CD4-positive, alpha-beta memory T cell (primary cell): ENCODE measurements around the gene KDM2A. TPM values are rescaled to one million over a fixed set of nuclear protein-coding genes. Genes with fewer than 3 reads are reported as not detected.
"Not testable (repeated sequence)": the region's sequence is repeated elsewhere in the genome, so short reads cannot be mapped to it uniquely, and the experiment has no call there.

Experiments used
- CTCF ChIA-PET: fragments of 350-600 bp; sonication (Branson Sonifier 250); formaldehyde crosslinking; loops from one replicate; lab custom pipeline; 2021; ENCODE audit warnings: inconsistent platforms; ENCODE audit not compliant: partially characterized antibody; lab: Charles Lee
- POLR2A ChIA-PET: fragments of 350-600 bp; sonication (Branson Sonifier 250); formaldehyde crosslinking; loops from one replicate; lab custom pipeline; 2021; ENCODE audit not compliant: partially characterized antibody; lab: Charles Lee
- DNase-seq, 5 donors: peaks; one replicate each; pipeline versions ENCODE4 v3.0.0 to v3.0.0-alpha.2; 2020 to 2022; ENCODE audit warnings: mixed read lengths in 1 of 5
- H3K27ac ChIP-seq: one replicate; pipeline ENCODE4 v1.7.0; 2013; ENCODE audit warnings: low read depth, low read length
- H3K27me3 ChIP-seq: 2 replicates; pipeline ENCODE4 v1.7.0; 2013; ENCODE audit warnings: mild to moderate bottlenecking, low read length, moderate library complexity; ENCODE audit not compliant: insufficient read depth
- H3K36me3 ChIP-seq: 2 replicates; pipeline ENCODE4 v1.7.0; 2013; ENCODE audit warnings: mild to moderate bottlenecking, low read length, moderate library complexity; ENCODE audit not compliant: insufficient read depth
- H3K4me1 ChIP-seq: 2 replicates; pipeline ENCODE4 v1.7.0; 2013; ENCODE audit warnings: mild to moderate bottlenecking, low read length, moderate library complexity; ENCODE audit not compliant: insufficient read depth
- H3K4me3 ChIP-seq, 2 donors: one replicate each; pipeline ENCODE4 v1.7.0; 2013; ENCODE audit warnings: low read length in 2 of 2, mild to moderate bottlenecking in 1 of 2
- H3K9me3 ChIP-seq, 2 donors: one replicate each; pipeline ENCODE4 v1.7.0; 2013; ENCODE audit warnings: low read length in 2 of 2, control low read depth in 1 of 2; ENCODE audit not compliant: control insufficient read depth in 1 of 2
- H3K27ac Mint-ChIP-seq, 7 donors: one replicate each; pipeline ENCODE4 v1.8.0; 2020 to 2021; ENCODE audit warnings: mixed read lengths in 7 of 7, mild to moderate bottlenecking in 6 of 7, inconsistent platforms in 3 of 7, moderate library complexity in 3 of 7
- H3K27me3 Mint-ChIP-seq, 2 donors: one replicate each; pipeline ENCODE4 v1.8.0; 2020 to 2021; ENCODE audit warnings: mixed read lengths in 2 of 2
- H3K36me3 Mint-ChIP-seq, 2 donors: one replicate each; pipeline ENCODE4 v1.8.0; 2020 to 2021; ENCODE audit warnings: mixed read lengths in 2 of 2, inconsistent platforms in 1 of 2, mild to moderate bottlenecking in 1 of 2
- H3K4me1 Mint-ChIP-seq, 4 donors: one replicate each; pipeline ENCODE4 v1.8.0; 2020 to 2021; ENCODE audit warnings: mixed read lengths in 4 of 4, mild to moderate bottlenecking in 1 of 4
- H3K4me3 Mint-ChIP-seq, 8 donors: one replicate each; pipeline ENCODE4 v1.8.0; 2020 to 2021; ENCODE audit warnings: mixed read lengths in 8 of 8, mild to moderate bottlenecking in 7 of 8, moderate library complexity in 6 of 8, inconsistent platforms in 3 of 8
- H3K9me3 Mint-ChIP-seq, 8 donors: one replicate each; pipeline ENCODE4 v1.8.0; 2020 to 2021; ENCODE audit warnings: mixed read lengths in 8 of 8, mild to moderate bottlenecking in 5 of 8, inconsistent platforms in 3 of 8, moderate library complexity in 1 of 8
- intact Hi-C: fragments of 100-400 bp; cut with micrococcal nuclease; formaldehyde crosslinking; loops from one replicate; pipeline ENCODE4 v1.15.1; 2023
- polyA plus RNA-seq, 2 donors: library from polyadenylated mRNA; unstranded; fragments of 300-500 nt; fragmentation: Illumina TruSeq; gene quantifications; one replicate each; pipeline ENCODE4 v1.2.3, GENCODE V29; 2021
- total RNA-seq, 2 experiments: library from RNA; stranded (reverse); gene quantifications; one replicate each; pipeline ENCODE4 v1.2.3, GENCODE V29; 2021

The KDM2A gene
- total and polyA plus RNA-seq, 4 experiments from 2014 or later: 14.0 to 200 (median 105) TPM

- Histone ChIP-seq H3K9me3 (no peaks in the 10 kb centered on the region), H3K27ac (no peak overlapping the region), H3K36me3 (peaks cover 10% of the 10 kb centered on the region), H3K4me1 (no peaks in the 10 kb centered on the region), H3K27me3 (no peaks in the 10 kb centered on the region), H3K4me3 (no peak overlapping the region)
- peak overlapping the region in 1 of 7 donors; percentile 17 for H3K27ac Mint-ChIP-seq
- DNase-seq: no peak
- ChIA-PET CTCF (no interaction called here), POLR2A (interaction anchor here (0.7 kb wide), 1 partner anchor 41 kb away, joined by 3 read pairs; no protein-coding TSS in a partner anchor)
- H3K4me3 Mint-ChIP-seq: no peak overlapping the region
- intact Hi-C loops: no loop called here
- H3K27me3 Mint-ChIP-seq: no peaks in the 10 kb centered on the region
- peaks cover 0 to 11% (median 3%) of the 10 kb centered on the region in 4 donors for H3K4me1 Mint-ChIP-seq
- no peaks in the 10 kb centered on the region for H3K9me3 Mint-ChIP-seq
- H3K36me3 Mint-ChIP-seq: peaks cover 12 to 27% of the 10 kb centered on the region in 2 donors
These were observed 80.7 kb downstream of the KDM2A start for GRCh38 chr11:67199751-67200150.

- POLR2A ChIA-PET: no interaction called here
- H3K27ac Mint-ChIP-seq: peak overlapping the region in 2 of 7 donors; percentile 47 to 71
These were observed 83.0 kb downstream of the KDM2A start for GRCh38 chr11:67202028-67202427.

GRCh38 chr11:67204822-67205221, 85.8 kb downstream of the KDM2A start:
- Mint-ChIP-seq H3K27ac (peak overlapping the region in 1 of 7 donors; percentile 17), H3K4me3 (no peak overlapping the region), H3K27me3 (no peaks in the 10 kb centered on the region), H3K4me1 (peaks cover 0 to 4% (median 2%) of the 10 kb centered on the region in 4 donors), H3K36me3 (peaks cover 22 to 34% of the 10 kb centered on the region in 2 donors), H3K9me3 (no peaks in the 10 kb centered on the region)
- ChIA-PET CTCF (interaction anchor here (1.0 to 1.6 kb wide), 2 partner anchors 19 to 28 kb away, joined by 3 to 4 read pairs; no protein-coding TSS in a partner anchor), POLR2A (no interaction called here)
- Histone ChIP-seq H3K27ac (no peak overlapping the region), H3K27me3 (no peaks in the 10 kb centered on the region), H3K9me3 (no peaks in the 10 kb centered on the region), H3K4me1 (no peaks in the 10 kb centered on the region), H3K4me3 (no peak overlapping the region), H3K36me3 (peaks cover 14% of the 10 kb centered on the region)
- no peak for DNase-seq
- intact Hi-C loops: no loop called here

More at GRCh38 chr11:67202028-67202427, 83.0 kb downstream of the KDM2A start:
- Histone ChIP-seq H3K27ac (no peak overlapping the region), H3K4me3 (no peak overlapping the region), H3K27me3 (no peaks in the 10 kb centered on the region), H3K36me3 (peaks cover 10% of the 10 kb centered on the region), H3K9me3 (no peaks in the 10 kb centered on the region), H3K4me1 (no peaks in the 10 kb centered on the region)
- DNase-seq: no peak
- no peaks in the 10 kb centered on the region for H3K27me3 Mint-ChIP-seq
- H3K4me1 Mint-ChIP-seq: peaks cover 0 to 7% (median 2%) of the 10 kb centered on the region in 4 donors
- H3K4me3 Mint-ChIP-seq: no peak overlapping the region
- no peaks in the 10 kb centered on the region for H3K9me3 Mint-ChIP-seq
- peaks cover 22 to 31% of the 10 kb centered on the region in 2 donors for H3K36me3 Mint-ChIP-seq
- CTCF ChIA-PET: no interaction called here
- intact Hi-C loops: no loop called here

GRCh38 chr11:67209222-67209621, 90.2 kb downstream of the KDM2A start:
- H3K9me3 ChIP-seq, POLR2A ChIA-PET, DNase-seq, H3K4me1 ChIP-seq, H3K4me3 Mint-ChIP-seq, H3K27me3 ChIP-seq, H3K4me3 ChIP-seq, H3K9me3 Mint-ChIP-seq, CTCF ChIA-PET, H3K27me3 Mint-ChIP-seq, H3K4me1 Mint-ChIP-seq, H3K27ac Mint-ChIP-seq, intact Hi-C loops, H3K27ac ChIP-seq: not testable (repeated sequence)
- H3K36me3 Mint-ChIP-seq: peaks cover 31 to 48% of the 10 kb centered on the region in 2 donors
- peaks cover 21% of the 10 kb centered on the region for H3K36me3 ChIP-seq

- peaks cover 31 to 60% of the 10 kb centered on the region in 2 donors for H3K36me3 Mint-ChIP-seq
- Histone ChIP-seq H3K4me3 (no peak overlapping the region), H3K9me3 (no peaks in the 10 kb centered on the region), H3K36me3 (peaks cover 35% of the 10 kb centered on the region), H3K4me1 (no peaks in the 10 kb centered on the region), H3K27me3 (no peaks in the 10 kb centered on the region), H3K27ac (no peak overlapping the region)
- intact Hi-C loops: no loop called here
- no peaks in the 10 kb centered on the region for H3K9me3 Mint-ChIP-seq
- POLR2A ChIA-PET: no interaction called here
- no peak for DNase-seq
- CTCF ChIA-PET: no interaction called here
- H3K27ac Mint-ChIP-seq: peak overlapping the region in 3 of 7 donors; percentile 62 to 79 (median 65)
- H3K4me3 Mint-ChIP-seq: no peak overlapping the region
- no peaks in the 10 kb centered on the region for H3K27me3 Mint-ChIP-seq
- peaks cover 0 to 6% (median 1%) of the 10 kb centered on the region in 4 donors for H3K4me1 Mint-ChIP-seq
These were observed 92.8 kb downstream of the KDM2A start for GRCh38 chr11:67211656-67212436.

GRCh38 chr11:67213178-67213621, 94.1 kb downstream of the KDM2A start:
- peaks cover 0 to 6% (median 1%) of the 10 kb centered on the region in 4 donors for H3K4me1 Mint-ChIP-seq
- Histone ChIP-seq H3K27me3 (no peaks in the 10 kb centered on the region), H3K27ac (no peak overlapping the region), H3K9me3 (no peaks in the 10 kb centered on the region), H3K4me3 (no peak overlapping the region), H3K36me3 (peaks cover 34% of the 10 kb centered on the region), H3K4me1 (no peaks in the 10 kb centered on the region)
- ChIA-PET CTCF (no interaction called here), POLR2A (no interaction called here)
- intact Hi-C loops: no loop called here
- H3K27ac Mint-ChIP-seq: no peak overlapping the region
- H3K36me3 Mint-ChIP-seq: peaks cover 34 to 60% of the 10 kb centered on the region in 2 donors
- DNase-seq: no peak
- H3K27me3 Mint-ChIP-seq: no peaks in the 10 kb centered on the region
- H3K4me3 Mint-ChIP-seq: no peak overlapping the region
- no peaks in the 10 kb centered on the region for H3K9me3 Mint-ChIP-seq

- Mint-ChIP-seq H3K36me3 (peaks cover 25 to 59% of the 10 kb centered on the region in 2 donors), H3K27me3 (no peaks in the 10 kb centered on the region), H3K4me1 (peaks cover 6 to 13% (median 9%) of the 10 kb centered on the region in 4 donors), H3K4me3 (no peak overlapping the region), H3K27ac (peak overlapping the region in 1 of 7 donors; percentile 50), H3K9me3 (no peaks in the 10 kb centered on the region)
- Histone ChIP-seq H3K4me3 (no peak overlapping the region), H3K4me1 (peaks cover 9% of the 10 kb centered on the region), H3K27me3 (no peaks in the 10 kb centered on the region), H3K9me3 (no peaks in the 10 kb centered on the region), H3K36me3 (peaks cover 40% of the 10 kb centered on the region), H3K27ac (no peak overlapping the region)
- CTCF ChIA-PET: no interaction called here
- intact Hi-C loops: no loop called here
- POLR2A ChIA-PET: interaction anchor here (2.1 kb wide), 1 partner anchor 12 kb away, joined by 12 read pairs; no protein-coding TSS in a partner anchor
- DNase-seq: no peak
These were observed 108.7 kb downstream of the KDM2A start for GRCh38 chr11:67227726-67228125.
